KMS-11 (cell line): ENCODE data around the gene EXOC7.

Experiments
- H2AFZ ChIP-seq: fragments of 200-600 bp; sonication (generic); 2 replicates; pipeline ENCODE4 v1.6.1; 2016; ENCODE audit warnings: antibody characterized with exemption, mixed run types, low read depth
- H3K27ac ChIP-seq: fragments of 200-600 bp; sonication (generic); 2 replicates; pipeline ENCODE4 v1.6.1; 2016; ENCODE audit warnings: mild to moderate bottlenecking, mixed run types
- H3K27me3 ChIP-seq: fragments of 200-600 bp; sonication (generic); 2 replicates; pipeline ENCODE4 v1.6.1; 2017; ENCODE audit warnings: mild to moderate bottlenecking, low read depth, mixed run types, moderate library complexity; ENCODE audit not compliant: insufficient read depth
- H3K36me3 ChIP-seq: fragments of 200-600 bp; sonication (generic); 2 replicates; pipeline ENCODE4 v1.6.1; 2017; ENCODE audit warnings: mild to moderate bottlenecking, mixed run types; ENCODE audit not compliant: insufficient read depth
- H3K4me1 ChIP-seq: fragments of 200-600 bp; sonication (generic); 2 replicates; pipeline ENCODE4 v1.6.1; 2016; ENCODE audit warnings: mild to moderate bottlenecking, low read depth, mixed run types; ENCODE audit not compliant: poor library complexity, severe bottlenecking
- H3K4me2 ChIP-seq: fragments of 200-600 bp; sonication (generic); 2 replicates; pipeline ENCODE4 v1.7.0; 2016; ENCODE audit warnings: mild to moderate bottlenecking, mixed run types
- H3K4me3 ChIP-seq: fragments of 200-600 bp; sonication (generic); IDR thresholded peaks from 2 replicates; pipeline ENCODE4 v1.6.1; 2017; ENCODE audit warnings: low read depth, low read length, mixed read lengths; ENCODE audit not compliant: insufficient read depth
- H3K79me2 ChIP-seq: fragments of 200-600 bp; sonication (generic); 2 replicates; pipeline ENCODE4 v1.6.1; 2016; ENCODE audit warnings: low read depth, mixed run types; ENCODE audit not compliant: insufficient read depth
- H3K9ac ChIP-seq: fragments of 200-600 bp; sonication (generic); 2 replicates; pipeline ENCODE4 v1.6.1; 2016; ENCODE audit warnings: mild to moderate bottlenecking, mixed run types
- H4K20me1 ChIP-seq: fragments of 200-600 bp; sonication (generic); 2 replicates; pipeline ENCODE4 v1.6.1; 2016; ENCODE audit warnings: mild to moderate bottlenecking, mixed run types; ENCODE audit not compliant: insufficient read depth
- TF ChIP-seq, protein P1 (sequence below): fragments of 200-600 bp; sonication (generic); conservative IDR thresholded peaks from 2 replicates; pipeline ENCODE4 v1.6.1; 2017; ENCODE audit warnings: low read depth, mild to moderate bottlenecking, antibody characterized with exemption, low read length, moderate library complexity, mixed read lengths

The EXOC7 gene

DNA sequence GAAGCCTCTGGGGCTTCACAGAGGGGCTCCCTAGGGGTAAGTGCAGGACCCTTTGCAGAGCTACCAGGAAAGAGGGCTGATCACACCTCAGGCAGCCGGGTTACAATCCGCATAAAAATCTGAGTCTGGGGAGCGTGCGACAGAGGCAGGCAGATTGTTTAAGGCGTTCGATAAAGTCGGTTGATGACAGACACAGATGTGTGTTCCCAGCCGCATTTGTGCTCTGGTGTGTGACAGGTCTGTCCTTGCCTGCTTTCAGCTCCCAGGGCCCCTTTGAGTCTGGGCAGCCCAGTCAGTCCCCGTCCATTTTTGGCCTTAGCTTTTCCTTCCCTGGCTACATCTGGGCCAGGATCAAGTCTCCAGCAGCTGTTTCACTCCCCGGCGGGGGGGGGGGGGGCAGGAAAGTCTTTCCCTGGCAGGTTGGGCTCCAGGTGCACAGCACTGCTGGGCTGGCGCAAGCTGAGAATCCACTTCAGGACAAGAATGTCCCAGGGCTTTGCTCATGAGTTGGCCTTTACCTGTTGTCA lies 25.9 kb downstream of the EXOC7 start:
- TF ChIP-seq, protein P1, sequence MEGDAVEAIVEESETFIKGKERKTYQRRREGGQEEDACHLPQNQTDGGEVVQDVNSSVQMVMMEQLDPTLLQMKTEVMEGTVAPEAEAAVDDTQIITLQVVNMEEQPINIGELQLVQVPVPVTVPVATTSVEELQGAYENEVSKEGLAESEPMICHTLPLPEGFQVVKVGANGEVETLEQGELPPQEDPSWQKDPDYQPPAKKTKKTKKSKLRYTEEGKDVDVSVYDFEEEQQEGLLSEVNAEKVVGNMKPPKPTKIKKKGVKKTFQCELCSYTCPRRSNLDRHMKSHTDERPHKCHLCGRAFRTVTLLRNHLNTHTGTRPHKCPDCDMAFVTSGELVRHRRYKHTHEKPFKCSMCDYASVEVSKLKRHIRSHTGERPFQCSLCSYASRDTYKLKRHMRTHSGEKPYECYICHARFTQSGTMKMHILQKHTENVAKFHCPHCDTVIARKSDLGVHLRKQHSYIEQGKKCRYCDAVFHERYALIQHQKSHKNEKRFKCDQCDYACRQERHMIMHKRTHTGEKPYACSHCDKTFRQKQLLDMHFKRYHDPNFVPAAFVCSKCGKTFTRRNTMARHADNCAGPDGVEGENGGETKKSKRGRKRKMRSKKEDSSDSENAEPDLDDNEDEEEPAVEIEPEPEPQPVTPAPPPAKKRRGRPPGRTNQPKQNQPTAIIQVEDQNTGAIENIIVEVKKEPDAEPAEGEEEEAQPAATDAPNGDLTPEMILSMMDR, result no peak
- H3K4me2 ChIP-seq, result no peak overlapping the region
- no peak overlapping the region for H2AFZ ChIP-seq
- peaks cover 4% of the 10 kb centered on the region; the same call in 1 of the 2 replicates for H3K79me2 ChIP-seq
- no peak overlapping the region for H3K9ac ChIP-seq
- H3K4me3 ChIP-seq, result no peak overlapping the region
- H3K27me3 ChIP-seq, result peaks cover 15% of the 10 kb centered on the region
- no peaks in the 10 kb centered on the region for H3K4me1 ChIP-seq
- H4K20me1 ChIP-seq, result no peaks in the 10 kb centered on the region
- no peaks in the 10 kb centered on the region for H3K36me3 ChIP-seq
- no peak overlapping the region for H3K27ac ChIP-seq

DNA sequence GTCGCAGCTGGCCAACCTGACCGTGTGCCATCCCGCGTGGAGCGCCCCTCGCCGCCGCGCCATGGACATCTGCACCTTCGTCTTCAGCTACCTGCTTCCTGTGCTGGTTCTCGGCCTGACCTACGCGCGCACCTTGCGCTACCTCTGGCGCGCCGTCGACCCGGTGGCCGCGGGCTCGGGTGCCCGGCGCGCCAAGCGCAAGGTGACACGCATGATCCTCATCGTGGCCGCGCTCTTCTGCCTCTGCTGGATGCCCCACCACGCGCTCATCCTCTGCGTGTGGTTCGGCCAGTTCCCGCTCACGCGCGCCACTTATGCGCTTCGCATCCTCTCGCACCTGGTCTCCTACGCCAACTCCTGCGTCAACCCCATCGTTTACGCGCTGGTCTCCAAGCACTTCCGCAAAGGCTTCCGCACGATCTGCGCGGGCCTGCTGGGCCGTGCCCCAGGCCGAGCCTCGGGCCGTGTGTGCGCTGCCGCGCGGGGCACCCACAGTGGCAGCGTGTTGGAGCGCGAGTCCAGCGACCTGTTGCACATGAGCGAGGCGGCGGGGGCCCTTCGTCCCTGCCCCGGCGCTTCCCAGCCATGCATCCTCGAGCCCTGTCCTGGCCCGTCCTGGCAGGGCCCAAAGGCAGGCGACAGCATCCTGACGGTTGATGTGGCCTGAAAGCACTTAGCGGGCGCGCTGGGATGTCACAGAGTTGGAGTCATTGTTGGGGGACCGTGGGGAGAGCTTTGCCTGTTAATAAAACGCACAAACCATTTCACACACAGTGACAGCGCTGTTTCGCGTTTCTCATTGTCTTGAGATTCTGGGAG lies 26.6 kb downstream of the EXOC7 start:
- no peak overlapping the region for H3K9ac ChIP-seq
- no peak overlapping the region for H3K27ac ChIP-seq
- no peak overlapping the region for H3K4me3 ChIP-seq
- peaks cover 15% of the 10 kb centered on the region for H3K27me3 ChIP-seq
- H4K20me1 ChIP-seq, result no peaks in the 10 kb centered on the region
- no peaks in the 10 kb centered on the region for H3K4me1 ChIP-seq
- no peak overlapping the region for H2AFZ ChIP-seq
- H3K79me2 ChIP-seq, result peaks cover 11% of the 10 kb centered on the region
- TF ChIP-seq, protein P1, result no peak
- H3K4me2 ChIP-seq, result no peak overlapping the region
- no peaks in the 10 kb centered on the region for H3K36me3 ChIP-seq

DNA sequence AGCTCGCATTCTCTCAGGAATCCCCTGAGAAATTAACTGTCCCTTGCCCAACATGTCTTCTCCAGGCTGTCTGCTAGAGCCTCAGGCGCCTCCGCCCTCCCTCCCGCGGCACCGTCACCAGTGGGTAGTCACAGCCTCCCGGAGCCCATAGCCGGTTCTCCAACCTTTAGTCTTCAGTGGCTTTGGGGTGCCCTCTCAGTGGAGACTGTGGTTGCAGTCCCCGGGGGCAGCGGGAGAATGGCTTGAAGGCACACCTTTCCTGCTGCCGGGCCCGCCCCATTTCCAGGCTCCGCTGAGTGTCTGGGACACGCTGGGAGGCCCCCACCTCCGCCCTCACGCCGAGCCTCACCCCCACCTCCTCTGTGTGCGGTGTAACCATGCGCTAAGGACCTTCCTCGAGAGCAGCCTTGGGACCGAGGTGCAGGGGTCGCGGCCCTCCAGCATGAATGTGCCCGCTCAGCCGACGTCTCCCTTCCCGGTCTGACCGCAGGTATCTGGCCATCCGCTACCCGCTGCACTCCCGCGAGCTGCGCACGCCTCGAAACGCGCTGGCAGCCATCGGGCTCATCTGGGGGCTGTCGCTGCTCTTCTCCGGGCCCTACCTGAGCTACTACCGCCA lies 27.3 kb downstream of the EXOC7 start:
- TF ChIP-seq, protein P1, result no peak
- Histone ChIP-seq H3K4me2 (no peak overlapping the region), H3K27me3 (peaks cover 15% of the 10 kb centered on the region), H3K9ac (no peak overlapping the region), H3K4me1 (peaks cover 2% of the 10 kb centered on the region), H2AFZ (no peak overlapping the region), H4K20me1 (no peaks in the 10 kb centered on the region), H3K27ac (no peak overlapping the region), H3K36me3 (no peaks in the 10 kb centered on the region), H3K79me2 (peaks cover 18% of the 10 kb centered on the region), H3K4me3 (no peak overlapping the region)

DNA sequence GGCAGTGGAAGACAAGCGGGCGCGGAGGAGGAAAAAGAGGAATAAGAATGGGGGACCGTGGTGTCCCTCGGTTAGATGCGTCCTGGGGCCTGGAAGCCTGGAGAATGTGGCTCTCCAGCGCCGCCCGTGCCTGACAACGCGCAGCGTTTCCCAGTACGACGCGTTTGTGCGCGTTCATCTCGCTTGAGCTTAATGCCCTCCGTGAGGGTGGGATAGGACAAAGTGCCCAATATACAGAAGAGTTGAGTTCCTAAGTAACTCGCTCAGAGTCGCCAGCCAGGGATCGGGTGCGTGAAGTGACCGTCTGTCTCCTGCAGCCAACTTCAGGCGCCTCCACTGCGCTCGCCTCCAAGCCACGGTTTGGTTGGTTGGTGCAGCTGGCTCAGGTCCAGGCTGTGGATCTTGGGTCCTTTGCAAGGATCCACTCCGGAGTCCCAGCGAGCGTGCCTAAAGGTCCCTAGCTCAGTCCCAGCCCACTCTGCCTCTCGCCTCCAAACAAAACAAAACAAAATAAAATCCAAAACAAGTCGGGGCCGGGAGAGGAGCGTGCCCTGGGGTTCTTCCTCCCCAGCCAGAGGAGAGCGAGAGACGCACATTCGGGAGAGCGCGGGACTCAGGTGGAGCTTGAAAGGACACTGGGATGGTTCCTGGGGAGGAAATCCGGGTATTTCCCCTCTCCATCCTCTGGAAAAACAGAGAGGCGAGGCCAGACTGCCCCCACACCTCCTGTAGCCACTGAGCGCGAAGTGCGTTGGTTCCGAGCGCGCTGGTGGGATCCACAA lies 28.0 kb downstream of the EXOC7 start:
- Histone ChIP-seq H3K27ac (no peak overlapping the region), H3K79me2 (peaks cover 25% of the 10 kb centered on the region), H3K27me3 (peaks cover 15% of the 10 kb centered on the region), H4K20me1 (no peaks in the 10 kb centered on the region), H2AFZ (no peak overlapping the region), H3K4me1 (peaks cover 9% of the 10 kb centered on the region), H3K36me3 (no peaks in the 10 kb centered on the region), H3K9ac (no peak overlapping the region), H3K4me2 (no peak overlapping the region), H3K4me3 (no peak overlapping the region)
- TF ChIP-seq, protein P1, result no peak
